Mesothelial cell of epicardium (in vitro differentiated cells): Measurements from ENCODE around the gene BAD. TPM values are rescaled to one million over a fixed set of nuclear protein-coding genes. Genes with fewer than 3 reads are reported as not detected.
A peak's percentile ranks its signal among the peaks of the same experiment; 100 is the strongest.

Source experiments
- DNase-seq, 2 experiments: peaks; one replicate each; pipeline ENCODE4 v3.0.0; 2021; ENCODE audit warnings: low spot score in 2 of 2; ENCODE audit not compliant: unreplicated experiment in 2 of 2
- H3K27ac Mint-ChIP-seq: 2 replicates; pipeline ENCODE4 v1.8.0; 2021; ENCODE audit warnings: mixed read lengths
- H3K27me3 Mint-ChIP-seq: 2 replicates; pipeline ENCODE4 v1.8.0; 2021; ENCODE audit warnings: low read depth, mixed read lengths
- H3K36me3 Mint-ChIP-seq: 2 replicates; pipeline ENCODE4 v1.8.0; 2021; ENCODE audit warnings: mixed read lengths
- H3K4me1 Mint-ChIP-seq: 2 replicates; pipeline ENCODE4 v1.8.0; 2021; ENCODE audit warnings: mixed read lengths
- H3K4me3 Mint-ChIP-seq: 2 replicates; pipeline ENCODE4 v1.8.0; 2021; ENCODE audit warnings: mild to moderate bottlenecking, moderate library complexity, mixed read lengths
- H3K9me3 Mint-ChIP-seq: 2 replicates; pipeline ENCODE4 v1.8.0; 2021; ENCODE audit warnings: mixed read lengths
- CTCF ChIP-seq: fragments of 200-600 bp; sonication (generic); IDR thresholded peaks from one replicate; pipeline ENCODE4 v1.5.0; 2021; ENCODE audit warnings: antibody characterized with exemption; ENCODE audit not compliant: unreplicated experiment
- total RNA-seq: library from RNA; stranded (reverse); gene quantifications from 3 replicates; pipeline ENCODE4 v1.2.1, GENCODE V29; 2021

Gene BAD
- total RNA-seq, 1 donor from 2014 or later, result 50.2 TPM

- Mint-ChIP-seq H3K27ac (peak overlapping the region; percentile 92), H3K9me3 (no peaks in the 10 kb centered on the region), H3K4me3 (no peak overlapping the region), H3K27me3 (no peaks in the 10 kb centered on the region), H3K36me3 (peaks cover 8% of the 10 kb centered on the region), H3K4me1 (peaks cover 33% of the 10 kb centered on the region)
- no peak for DNase-seq
- TF ChIP-seq CTCF, result no peak
Observed at GRCh38 chr11:64321026-64321425, 36.6 kb upstream of the BAD start.

DNA sequence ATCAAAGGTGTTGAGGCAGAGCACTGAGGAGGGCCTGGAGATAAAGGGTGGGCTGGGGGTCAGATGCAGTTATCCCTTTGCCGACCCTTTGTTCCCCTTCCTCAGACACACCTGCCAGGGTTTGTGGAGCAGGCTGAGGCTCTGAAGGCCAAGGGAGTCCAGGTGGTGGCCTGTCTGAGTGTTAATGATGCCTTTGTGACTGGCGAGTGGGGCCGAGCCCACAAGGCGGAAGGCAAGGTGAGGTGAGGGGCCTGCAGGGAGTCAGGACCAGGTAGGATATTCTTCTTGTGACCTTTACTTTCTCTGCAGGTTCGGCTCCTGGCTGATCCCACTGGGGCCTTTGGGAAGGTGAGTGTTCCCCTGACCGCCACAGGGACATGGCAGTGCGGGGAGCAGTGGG lies 36.1 kb upstream of the BAD start:
- Mint-ChIP-seq H3K9me3 (no peaks in the 10 kb centered on the region), H3K4me1 (peaks cover 33% of the 10 kb centered on the region)
- no peak for TF ChIP-seq CTCF

DNA sequence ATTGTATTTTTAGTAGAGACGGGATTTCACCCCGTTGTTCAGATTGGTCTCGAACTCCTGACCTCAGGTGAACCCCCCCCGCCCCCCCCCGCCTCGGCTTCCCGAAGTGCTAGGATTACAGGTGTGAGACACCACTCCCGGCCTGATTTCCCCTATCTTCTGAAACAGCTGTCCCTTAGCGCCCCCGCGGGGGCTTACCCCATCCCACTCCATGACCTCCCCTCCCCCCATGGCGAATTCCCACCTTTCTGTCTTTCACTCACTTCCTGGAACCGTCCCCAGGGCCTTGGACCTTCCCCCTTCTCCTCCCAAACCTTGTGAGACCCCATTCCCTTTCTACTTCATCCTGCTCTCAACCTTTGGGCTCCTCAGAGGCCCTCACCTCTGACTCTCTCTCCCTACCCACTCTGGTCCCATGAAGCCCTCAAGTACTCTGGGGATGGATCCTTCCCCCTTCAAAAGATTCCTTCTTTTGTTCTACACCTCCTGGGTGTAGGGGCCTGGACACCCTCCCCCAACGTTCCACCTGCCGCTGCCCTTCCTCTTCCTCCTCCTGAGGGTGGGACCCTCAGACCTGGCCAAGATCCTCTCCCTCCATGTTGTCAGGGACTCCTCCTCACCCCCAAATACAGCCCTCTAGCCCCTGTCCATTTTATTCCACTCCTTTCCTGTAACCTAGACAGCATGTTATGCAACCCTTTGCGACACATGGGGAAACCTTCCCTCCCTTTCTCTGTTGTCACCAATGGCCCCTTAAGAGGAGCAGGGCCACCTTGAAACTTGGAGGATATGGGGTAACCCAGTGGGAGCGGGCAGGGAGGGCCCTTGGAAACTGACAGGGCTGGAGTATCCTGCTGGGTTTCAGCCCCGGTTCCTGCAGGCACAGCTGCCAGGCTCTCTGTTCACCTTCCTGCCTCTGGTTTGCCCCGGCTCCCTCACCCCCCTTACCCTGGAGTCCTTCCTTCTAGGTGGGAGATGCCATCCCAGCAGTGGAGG lies 34.6 kb upstream of the BAD start:
- no peak for TF ChIP-seq CTCF
- Mint-ChIP-seq H3K36me3 (peaks cover 8% of the 10 kb centered on the region), H3K4me3 (peak overlapping the region; percentile 93), H3K9me3 (no peaks in the 10 kb centered on the region), H3K4me1 (peaks cover 33% of the 10 kb centered on the region), H3K27me3 (no peaks in the 10 kb centered on the region), H3K27ac (peak overlapping the region; percentile 100)
- DNase-seq, result no peak

More for the DNA sequence above, 36.1 kb upstream of the BAD start:
- DNase-seq, result no peak
- peak overlapping the region; percentile 22 for H3K4me3 Mint-ChIP-seq
- H3K27ac Mint-ChIP-seq, result peak overlapping the region; percentile 92
- H3K27me3 Mint-ChIP-seq, result no peaks in the 10 kb centered on the region
- H3K36me3 Mint-ChIP-seq, result peaks cover 8% of the 10 kb centered on the region

- peaks cover 8% of the 10 kb centered on the region for H3K36me3 Mint-ChIP-seq
- H3K4me1 Mint-ChIP-seq, result peaks cover 33% of the 10 kb centered on the region
- H3K4me3 Mint-ChIP-seq, result peak within 1 kb of the TSS; percentile 93
- H3K9me3 Mint-ChIP-seq, result no peaks in the 10 kb centered on the region
- H3K27ac Mint-ChIP-seq, result peak within 1 kb of the TSS; percentile 100
- TF ChIP-seq CTCF, result peak; percentile 18
- H3K27me3 Mint-ChIP-seq, result no peaks in the 10 kb centered on the region
- DNase-seq, result peak; percentile 89 to 93
Observed at GRCh38 chr11:64317961-64318765, 33.7 kb upstream of the BAD start, which contains the start of gene PRDX5. Gene PRDX5 (plus strand): TSS chr11:64318121. CDS start chr11:64318216, 95 bp downstream.

- Mint-ChIP-seq H3K36me3 (peaks cover 8% of the 10 kb centered on the region), H3K9me3 (no peaks in the 10 kb centered on the region), H3K27me3 (no peaks in the 10 kb centered on the region), H3K4me1 (peaks cover 33% of the 10 kb centered on the region), H3K4me3 (peak within 1 kb of the TSS; percentile 93), H3K27ac (peak within 1 kb of the TSS; percentile 100)
- peak; percentile 87 to 89 for DNase-seq
- no peak for TF ChIP-seq CTCF
Observed at GRCh38 chr11:64317325-64317960, 33.0 kb upstream of the BAD start, which contains the start of gene TRMT112. Gene TRMT112 (minus strand): TSS chr11:64317559. CDS start chr11:64317526, 33 bp downstream.
